Bronchial epithelial cell (primary cell): ENCODE results near the gene MOK. TPM values are rescaled to one million over a fixed set of nuclear protein-coding genes. Genes with fewer than 3 reads are reported as not detected.

Experiments used
- DNase-seq: peaks from one replicate; pipeline ENCODE4 v3.0.0-alpha.2; 2010; ENCODE audit warnings: low read depth
- FAIRE-seq: peaks from 2 replicates; lab custom pipeline; 2011; peaks lifted over from hg19 to GRCh38; lab: Jason Lieb, UNC
- H3K27me3 ChIP-seq: 2 replicates; pipeline ENCODE4 v1.5.1; 2011; ENCODE audit warnings: low read length; ENCODE audit not compliant: control insufficient read depth, insufficient read depth
- H3K36me3 ChIP-seq: 2 replicates; pipeline ENCODE4 v1.5.1; 2011; ENCODE audit warnings: low read length; ENCODE audit not compliant: control insufficient read depth, insufficient read depth
- H3K4me3 ChIP-seq: 2 replicates; pipeline ENCODE4 v1.5.1; 2011; ENCODE audit warnings: mild to moderate bottlenecking, low read depth, low read length, control low read depth
- CTCF ChIP-seq: IDR thresholded peaks from 2 replicates; pipeline ENCODE4 v1.5.1; 2011; ENCODE audit warnings: mild to moderate bottlenecking, moderate library complexity, low read length, control low read depth, inconsistent platforms; ENCODE audit not compliant: insufficient read depth, severe bottlenecking
- total RNA-seq: library from RNA; depleted of rRNA; stranded (reverse); fragments of >200 nt; gene quantifications from 2 replicates; pipeline ENCODE4 v1.2.1, GENCODE V29; 2014

Gene MOK
- total RNA-seq, 1 donor from 2014 or later, result 3.2 TPM

DNA sequence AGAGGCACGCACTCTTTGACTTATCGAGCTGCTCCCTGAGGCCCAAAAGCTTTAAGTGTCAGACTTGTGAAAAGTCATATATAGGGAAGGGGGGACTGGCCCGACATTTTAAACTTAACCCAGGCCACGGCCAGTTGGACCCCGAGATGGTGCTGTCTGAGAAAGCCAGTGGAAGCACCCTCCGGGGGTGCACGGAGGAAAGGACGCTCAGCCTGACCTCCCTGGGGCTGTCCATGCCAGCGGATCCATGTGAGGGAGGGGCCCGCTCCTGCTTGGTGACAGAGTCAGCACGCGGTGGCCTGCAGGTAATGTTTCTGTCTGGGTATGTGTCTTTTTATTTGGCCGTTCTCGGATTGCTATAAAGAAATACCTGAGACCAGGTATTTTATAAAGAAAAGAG lies 21.6 kb upstream of the MOK start:
- no peak for TF ChIP-seq CTCF
- H3K27me3 ChIP-seq, result no peaks in the 10 kb centered on the region
- DNase-seq (no peak), FAIRE-seq (no peak)
- no peak overlapping the region for H3K4me3 ChIP-seq
- peaks cover 8% of the 10 kb centered on the region for H3K36me3 ChIP-seq

DNA sequence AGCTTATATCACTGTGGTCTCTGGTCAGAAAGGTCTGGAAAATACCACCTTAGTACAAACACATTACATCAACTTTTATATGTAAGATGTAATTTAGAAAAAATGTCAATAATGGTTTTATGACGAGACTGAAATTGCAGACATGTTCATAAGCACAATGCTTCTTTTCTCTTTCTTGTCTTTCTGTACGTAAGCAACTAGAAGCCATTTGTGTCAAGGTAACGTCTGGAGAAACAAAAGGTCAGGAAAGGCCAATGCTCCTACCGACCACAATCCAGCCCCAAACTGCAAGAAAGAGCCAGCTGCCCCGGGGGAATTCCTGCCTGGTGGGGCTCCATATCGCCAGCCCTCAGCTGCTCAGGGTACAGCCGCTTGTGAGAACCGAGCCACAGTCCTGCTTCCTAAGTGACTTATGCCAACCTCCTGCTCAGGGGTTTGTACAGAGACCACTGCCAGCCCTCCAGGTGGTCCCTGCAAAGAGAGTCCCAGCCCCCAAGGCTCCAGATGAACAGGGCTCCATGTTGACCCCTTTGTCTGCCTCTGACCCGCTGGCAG lies 20.9 kb upstream of the MOK start:
- DNase-seq (no peak), FAIRE-seq (no peak)
- Histone ChIP-seq H3K36me3 (peaks cover 6% of the 10 kb centered on the region), H3K4me3 (no peak overlapping the region), H3K27me3 (no peaks in the 10 kb centered on the region)
- no peak for TF ChIP-seq CTCF

GRCh38 chr14:102323102-102323501 lies 18.1 kb upstream of the MOK start:
- FAIRE-seq, result peak; percentile 94
- TF ChIP-seq CTCF, result peak; percentile 83
- DNase-seq, result peak; percentile 72

GRCh38 chr14:102321456-102322422 lies 16.8 kb upstream of the MOK start:
- TF ChIP-seq CTCF, result no peak
- Histone ChIP-seq H3K27me3 (no peaks in the 10 kb centered on the region), H3K4me3 (no peak overlapping the region), H3K36me3 (peaks cover 6% of the 10 kb centered on the region)
- DNase-seq (no peak), FAIRE-seq (no peak)

More at GRCh38 chr14:102323102-102323501, 18.1 kb upstream of the MOK start:
- peaks cover 6% of the 10 kb centered on the region for H3K36me3 ChIP-seq
- no peak overlapping the region for H3K4me3 ChIP-seq
- H3K27me3 ChIP-seq, result no peaks in the 10 kb centered on the region

- no peaks in the 10 kb centered on the region for H3K27me3 ChIP-seq
- no peak for TF ChIP-seq CTCF
- FAIRE-seq (no peak), DNase-seq (no peak)
- H3K36me3 ChIP-seq, result no peaks in the 10 kb centered on the region
- peak overlapping the region; percentile 74 for H3K4me3 ChIP-seq
Measured at GRCh38 chr14:102320671-102321455, 15.9 kb upstream of the MOK start.
